NCI-H2081 (cell line): ENCODE data around the gene ID4.
"Not testable (repeated sequence)": the region's sequence is repeated elsewhere in the genome, so short reads cannot be mapped to it uniquely, and the experiment has no call there.

Experiments used
- DNase-seq, 2 experiments: peaks; one replicate each; lab custom pipeline; 2025; lab: John Stamatoyannopoulos, UW

The ID4 gene

DNA sequence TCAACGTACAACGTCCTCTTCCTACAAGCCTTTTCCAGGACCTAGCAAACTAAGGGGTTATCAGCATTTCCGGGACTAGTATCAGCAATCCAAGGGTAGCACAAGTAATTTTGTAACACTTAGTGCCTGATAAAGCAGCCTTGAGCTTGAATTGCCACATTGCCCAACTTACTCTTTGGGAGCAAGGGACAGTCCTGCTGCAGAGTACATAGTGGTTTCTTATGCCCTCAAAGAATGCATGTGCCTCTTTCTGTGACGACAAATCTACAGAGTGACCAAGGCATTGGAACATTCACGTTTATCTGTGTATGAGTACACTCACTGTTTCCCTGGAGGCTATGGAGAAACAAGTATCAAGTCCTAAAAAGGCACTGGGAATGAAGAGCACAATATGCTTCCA is 3.2 kb upstream of the ID4 start:
- DNase-seq = no peak

- DNase-seq = no peak
Measured at GRCh38 chr6:19834858-19835257, 2.3 kb upstream of the ID4 start.

- DNase-seq = no peak
Measured at GRCh38 chr6:19835605-19836004, 1.6 kb upstream of the ID4 start.

DNA sequence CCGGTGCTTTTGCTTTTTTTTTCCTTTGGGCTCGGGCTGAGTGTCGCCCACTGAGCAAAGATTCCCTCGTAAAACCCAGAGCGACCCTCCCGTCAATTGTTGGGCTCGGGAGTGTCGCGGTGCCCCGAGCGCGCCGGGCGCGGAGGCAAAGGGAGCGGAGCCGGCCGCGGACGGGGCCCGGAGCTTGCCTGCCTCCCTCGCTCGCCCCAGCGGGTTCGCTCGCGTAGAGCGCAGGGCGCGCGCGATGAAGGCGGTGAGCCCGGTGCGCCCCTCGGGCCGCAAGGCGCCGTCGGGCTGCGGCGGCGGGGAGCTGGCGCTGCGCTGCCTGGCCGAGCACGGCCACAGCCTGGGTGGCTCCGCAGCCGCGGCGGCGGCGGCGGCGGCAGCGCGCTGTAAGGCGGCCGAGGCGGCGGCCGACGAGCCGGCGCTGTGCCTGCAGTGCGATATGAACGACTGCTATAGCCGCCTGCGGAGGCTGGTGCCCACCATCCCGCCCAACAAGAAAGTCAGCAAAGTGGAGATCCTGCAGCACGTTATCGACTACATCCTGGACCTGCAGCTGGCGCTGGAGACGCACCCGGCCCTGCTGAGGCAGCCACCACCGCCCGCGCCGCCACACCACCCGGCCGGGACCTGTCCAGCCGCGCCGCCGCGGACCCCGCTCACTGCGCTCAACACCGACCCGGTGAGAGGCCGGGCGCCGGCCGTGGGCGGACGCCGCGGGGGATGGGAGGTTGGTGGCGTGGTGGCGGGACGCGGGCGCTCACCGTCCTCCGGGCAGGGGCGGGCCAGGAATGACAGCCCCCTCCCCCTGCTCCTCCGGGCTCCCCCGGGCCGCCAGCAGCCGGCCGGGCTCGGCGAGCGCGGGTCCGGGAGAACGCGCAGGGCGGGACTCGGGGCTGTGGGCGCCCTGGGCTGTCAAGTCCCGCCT is 606 bp downstream of the ID4 start:
- DNase-seq = peak; percentile 51 to 61

GRCh38 chr6:19838442-19839236 is 1.5 kb downstream of the ID4 start:
- DNase-seq = peak; percentile 68 to 88

DNA sequence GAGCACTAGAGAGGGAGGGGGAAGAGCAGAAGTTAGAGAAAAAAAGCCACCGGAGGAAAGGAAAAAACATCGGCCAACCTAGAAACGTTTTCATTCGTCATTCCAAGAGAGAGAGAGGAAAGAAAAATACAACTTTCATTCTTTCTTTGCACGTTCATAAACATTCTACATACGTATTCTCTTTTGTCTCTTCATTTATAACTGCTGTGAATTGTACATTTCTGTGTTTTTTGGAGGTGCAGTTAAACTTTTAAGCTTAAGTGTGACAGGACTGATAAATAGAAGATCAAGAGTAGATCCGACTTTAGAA is 2.0 kb downstream of the ID4 start:
- no peak for DNase-seq

DNA sequence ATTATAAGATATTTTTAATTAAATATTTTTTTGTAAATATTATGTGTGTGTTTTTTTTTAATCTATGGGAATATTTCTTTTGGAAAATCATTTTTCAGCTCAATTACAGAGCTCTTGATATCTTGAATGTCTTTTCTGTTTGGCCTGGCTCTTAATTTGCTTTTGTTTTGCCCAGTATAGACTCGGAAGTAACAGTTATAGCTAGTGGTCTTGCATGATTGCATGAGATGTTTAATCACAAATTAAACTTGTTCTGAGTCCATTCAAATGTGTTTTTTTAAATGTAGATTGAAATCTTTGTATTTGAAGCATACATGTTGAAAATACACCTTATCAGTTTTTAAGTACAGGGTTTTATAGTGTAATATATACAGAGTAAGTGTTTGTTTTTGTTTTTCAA is 2.6 kb downstream of the ID4 start:
- no peak for DNase-seq

GRCh38 chr6:19841181-19841580 is 4.0 kb downstream of the ID4 start:
- DNase-seq = peak in 1 of 2 experiments; percentile 26

DNA sequence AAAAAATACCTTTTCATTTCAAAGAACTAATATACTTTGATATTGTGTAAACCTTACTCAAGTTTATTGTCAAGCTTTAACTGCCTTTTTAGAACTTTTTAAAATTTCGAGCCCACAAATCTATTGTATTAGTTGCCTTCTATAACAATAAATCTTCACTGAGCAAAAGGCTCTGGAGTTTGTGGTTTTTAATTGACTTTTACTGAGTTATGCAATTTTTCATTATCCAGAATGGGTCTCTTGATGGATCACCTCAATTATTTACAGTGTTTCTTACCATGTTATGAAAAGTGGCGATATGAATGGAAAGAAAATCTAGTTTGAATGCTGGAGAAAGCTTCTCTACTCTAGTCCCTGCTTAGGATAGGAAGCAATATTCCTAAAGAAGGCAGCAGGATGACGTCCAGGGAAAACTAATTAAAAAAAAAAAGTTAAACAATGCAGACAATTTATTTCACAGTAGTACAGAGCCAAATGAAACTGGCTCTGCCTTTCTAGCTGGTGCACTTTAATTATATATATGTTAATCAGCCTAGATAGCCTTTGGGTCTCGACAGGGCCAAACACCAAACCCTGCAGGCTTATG is 5.0 kb downstream of the ID4 start:
- no peak for DNase-seq

DNA sequence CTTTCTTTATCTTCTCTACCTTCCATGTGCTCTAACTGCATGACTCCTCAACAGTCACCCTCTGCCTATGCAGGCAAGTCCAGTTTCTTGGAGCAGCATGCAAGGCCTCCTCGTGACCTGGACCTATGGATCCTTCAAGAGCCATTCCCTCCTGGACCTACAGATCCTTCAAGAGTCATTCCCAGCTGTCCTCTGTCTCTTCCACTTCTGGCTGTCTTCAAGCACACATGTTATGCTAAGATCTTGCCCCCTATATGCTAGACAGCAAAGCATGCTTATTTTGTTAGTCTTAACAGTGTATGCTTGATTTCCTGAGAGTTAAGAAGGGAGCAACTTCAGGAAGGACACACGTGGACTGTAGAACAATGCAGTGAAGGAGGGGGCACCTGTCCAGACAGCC is 7.5 kb downstream of the ID4 start:
- no peak for DNase-seq

GRCh38 chr6:19845266-19846041 is 8.3 kb downstream of the ID4 start:
- DNase-seq = no peak

- no peak for DNase-seq
Measured at GRCh38 chr6:19848465-19849029, 11.4 kb downstream of the ID4 start.

GRCh38 chr6:19849196-19849595 is 12.0 kb downstream of the ID4 start:
- DNase-seq = no peak

GRCh38 chr6:19849755-19850154 is 12.6 kb downstream of the ID4 start:
- DNase-seq = no peak

DNA sequence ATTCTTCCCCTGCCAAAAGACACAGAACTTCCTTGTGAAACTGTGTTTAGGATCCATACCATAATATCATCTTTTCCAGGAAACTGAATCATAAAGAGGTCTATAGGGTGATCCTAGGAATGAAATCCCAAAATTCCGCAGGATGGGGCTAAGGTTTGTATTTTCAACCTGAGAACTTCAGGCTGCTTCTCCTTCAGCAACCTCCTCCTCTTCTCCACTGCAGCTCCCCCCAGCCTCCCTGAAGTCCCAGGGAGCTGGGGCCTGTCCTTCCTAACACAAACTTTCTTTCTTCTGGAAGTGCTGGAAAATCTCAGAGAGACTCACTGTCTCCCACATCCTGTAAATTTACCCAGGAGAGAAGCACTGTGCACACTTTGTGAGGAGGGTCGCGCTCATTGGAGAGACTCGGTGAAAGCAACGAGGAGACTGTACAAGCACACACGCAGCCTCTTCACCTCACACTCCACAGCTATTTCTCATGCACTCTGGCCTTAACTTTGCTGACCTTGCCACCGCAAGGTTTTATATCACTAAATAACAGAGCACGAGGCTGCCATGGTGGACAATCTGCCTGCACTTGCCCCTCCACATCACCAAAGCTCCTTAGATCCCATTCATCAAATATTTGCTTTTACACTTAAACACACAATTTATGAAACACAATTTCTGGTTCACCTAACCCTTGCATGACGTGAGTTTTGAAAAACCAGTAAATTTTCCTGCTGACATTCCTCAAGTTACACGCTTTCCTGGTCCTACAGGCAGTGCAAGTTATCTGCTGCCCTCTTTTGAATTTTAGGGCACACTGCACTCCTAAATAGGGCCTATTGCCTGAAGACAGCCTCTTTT is 14.3 kb downstream of the ID4 start:
- DNase-seq = peak; percentile 72 to 83

- no peak for DNase-seq
Measured at GRCh38 chr6:19852090-19852457, 14.9 kb downstream of the ID4 start.

DNA sequence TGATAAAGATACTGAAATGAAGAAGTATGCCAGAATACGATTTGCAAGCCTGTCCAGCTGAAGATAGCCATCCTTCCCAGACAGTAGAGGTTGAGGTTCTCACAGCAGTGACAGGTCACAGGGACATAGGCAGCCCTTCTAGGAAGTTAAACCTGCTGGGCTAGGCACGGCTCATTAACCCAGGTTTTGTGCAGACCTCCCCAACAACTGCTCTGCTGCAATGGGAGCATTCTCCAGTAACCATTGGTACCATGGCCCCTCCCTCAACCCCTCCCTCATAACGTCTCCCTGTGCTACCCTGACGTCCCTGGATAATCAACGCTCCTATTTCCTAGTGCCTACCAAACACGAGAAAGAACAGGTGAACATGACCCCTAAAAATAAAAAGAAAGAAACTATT is 15.8 kb downstream of the ID4 start:
- no peak for DNase-seq

GRCh38 chr6:19854421-19855015 is 17.3 kb downstream of the ID4 start:
- DNase-seq = not testable (repeated sequence)

GRCh38 chr6:19855536-19855935 is 18.4 kb downstream of the ID4 start:
- no peak for DNase-seq

- DNase-seq = no peak
Measured at GRCh38 chr6:19857139-19857538, 20.0 kb downstream of the ID4 start.

DNA sequence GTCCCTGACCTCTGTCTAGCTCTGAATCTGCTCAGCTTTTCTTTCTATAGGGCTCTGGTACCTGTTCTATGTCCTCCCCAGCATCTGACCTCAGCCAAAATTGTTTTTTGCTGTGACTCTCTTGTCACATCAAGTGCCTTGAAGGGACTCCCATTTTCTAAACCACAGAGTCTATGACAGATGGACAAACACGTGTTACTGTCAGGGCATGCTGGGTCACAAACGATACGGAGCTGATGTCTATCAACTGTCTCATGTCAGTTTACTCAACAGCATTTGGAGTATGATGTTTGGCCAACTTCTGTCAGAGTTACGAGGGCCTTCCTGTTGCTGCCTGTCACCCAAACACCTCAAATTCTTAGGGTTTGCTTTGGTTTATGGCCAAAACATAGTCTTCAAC is 20.5 kb downstream of the ID4 start:
- no peak for DNase-seq
